ENCODE results near the gene GET4.

Gene GET4

GRCh38 chr7:854118-854775 is 22.1 kb upstream of the GET4 start:
- no peaks in the 10 kb centered on the region for H3F3A ChIP-seq (ENCODE audit: insufficient read depth, low read length)
- H3K27ac ChIP-seq (ENCODE audit: low read depth, low read length, poor library complexity, severe bottlenecking): no peak overlapping the region
- H3K79me2 ChIP-seq (ENCODE audit: insufficient read depth, low read length): no peaks in the 10 kb centered on the region
- no peaks in the 10 kb centered on the region for H3K4me1 ChIP-seq (ENCODE audit: insufficient read depth, low read length, severe bottlenecking)
- no peak overlapping the region for H3K9ac ChIP-seq (ENCODE audit: low read length)
- H3K36me3 ChIP-seq (ENCODE audit: insufficient read depth, low read length): peaks cover 77% of the 10 kb centered on the region
- H3K9me2 ChIP-seq (ENCODE audit: low read depth, low read length): no peaks in the 10 kb centered on the region
- H3K27me3 ChIP-seq (ENCODE audit: insufficient read depth, low read length): no peaks in the 10 kb centered on the region
- H2AFZ ChIP-seq (ENCODE audit: low read length): no peak overlapping the region
- no peaks in the 10 kb centered on the region for H4K20me1 ChIP-seq (ENCODE audit: insufficient read depth, low read length)
- H3K4me3 ChIP-seq (ENCODE audit: low read depth, low read length, poor library complexity, severe bottlenecking): no peak overlapping the region
- no peak overlapping the region for H3K4me2 ChIP-seq (ENCODE audit: low read length)
- TF ChIP-seq EZH2 (IDR thresholded peaks at IDR 0.05; ENCODE audit: borderline replicate concordance, low read length): no peak
- no peak for TF ChIP-seq CTCF (IDR thresholded peaks at IDR 0.05; ENCODE audit: low read length)
- H3K9me3 ChIP-seq (ENCODE audit: low read length): no peaks in the 10 kb centered on the region

- no peaks in the 10 kb centered on the region for H3K79me2 ChIP-seq (ENCODE audit: insufficient read depth, low read length)
- no peaks in the 10 kb centered on the region for H3K27me3 ChIP-seq (ENCODE audit: insufficient read depth, low read length)
- no peaks in the 10 kb centered on the region for H3K9me2 ChIP-seq (ENCODE audit: low read depth, low read length)
- TF ChIP-seq EZH2 (IDR thresholded peaks at IDR 0.05; ENCODE audit: borderline replicate concordance, low read length) (no peak), CTCF (IDR thresholded peaks at IDR 0.05; ENCODE audit: low read length) (no peak)
- H3K27ac ChIP-seq (ENCODE audit: low read depth, low read length, poor library complexity, severe bottlenecking): no peak overlapping the region
- H3K36me3 ChIP-seq (ENCODE audit: insufficient read depth, low read length): peaks cover 83% of the 10 kb centered on the region
- no peaks in the 10 kb centered on the region for H3F3A ChIP-seq (ENCODE audit: insufficient read depth, low read length)
- H3K9ac ChIP-seq (ENCODE audit: low read length): no peak overlapping the region
- H2AFZ ChIP-seq (ENCODE audit: low read length): no peak overlapping the region
- H3K4me3 ChIP-seq (ENCODE audit: low read depth, low read length, poor library complexity, severe bottlenecking): no peak overlapping the region
- H4K20me1 ChIP-seq (ENCODE audit: insufficient read depth, low read length): no peaks in the 10 kb centered on the region
- no peak overlapping the region for H3K4me2 ChIP-seq (ENCODE audit: low read length)
- no peaks in the 10 kb centered on the region for H3K9me3 ChIP-seq (ENCODE audit: low read length)
- no peaks in the 10 kb centered on the region for H3K4me1 ChIP-seq (ENCODE audit: insufficient read depth, low read length, severe bottlenecking)
Measured at GRCh38 chr7:855686-856369, 20.5 kb upstream of the GET4 start.

- no peak for TF ChIP-seq CTCF (IDR thresholded peaks at IDR 0.05; ENCODE audit: low read length)
- TF ChIP-seq EZH2 (IDR thresholded peaks at IDR 0.05; ENCODE audit: borderline replicate concordance, low read length): no peak
- no peaks in the 10 kb centered on the region for H3K9me2 ChIP-seq (ENCODE audit: low read depth, low read length)
- no peak overlapping the region for H3K9ac ChIP-seq (ENCODE audit: low read length)
- H3K79me2 ChIP-seq (ENCODE audit: insufficient read depth, low read length): no peaks in the 10 kb centered on the region
- no peaks in the 10 kb centered on the region for H3K4me1 ChIP-seq (ENCODE audit: insufficient read depth, low read length, severe bottlenecking)
- no peaks in the 10 kb centered on the region for H3K27me3 ChIP-seq (ENCODE audit: insufficient read depth, low read length)
- no peak overlapping the region for H3K27ac ChIP-seq (ENCODE audit: low read depth, low read length, poor library complexity, severe bottlenecking)
- no peaks in the 10 kb centered on the region for H3K9me3 ChIP-seq (ENCODE audit: low read length)
- H3K4me3 ChIP-seq (ENCODE audit: low read depth, low read length, poor library complexity, severe bottlenecking): no peak overlapping the region
- H3K36me3 ChIP-seq (ENCODE audit: insufficient read depth, low read length): peaks cover 83% of the 10 kb centered on the region
- no peak overlapping the region for H2AFZ ChIP-seq (ENCODE audit: low read length)
- H4K20me1 ChIP-seq (ENCODE audit: insufficient read depth, low read length): no peaks in the 10 kb centered on the region
- no peak overlapping the region for H3K4me2 ChIP-seq (ENCODE audit: low read length)
- H3F3A ChIP-seq (ENCODE audit: insufficient read depth, low read length): no peaks in the 10 kb centered on the region
Measured at GRCh38 chr7:856444-857095, 19.8 kb upstream of the GET4 start.

Data from OCI-LY1 (cell line).